ENCODE data around the gene WDR12. TPM values are rescaled to one million over a fixed set of nuclear protein-coding genes. Genes with fewer than 3 reads are reported as not detected.

The WDR12 gene
- total and polyA plus RNA-seq, 2 of the 4 experiments (the other 2 are of a cell fraction) = 8.6 to 17.0 TPM

DNA sequence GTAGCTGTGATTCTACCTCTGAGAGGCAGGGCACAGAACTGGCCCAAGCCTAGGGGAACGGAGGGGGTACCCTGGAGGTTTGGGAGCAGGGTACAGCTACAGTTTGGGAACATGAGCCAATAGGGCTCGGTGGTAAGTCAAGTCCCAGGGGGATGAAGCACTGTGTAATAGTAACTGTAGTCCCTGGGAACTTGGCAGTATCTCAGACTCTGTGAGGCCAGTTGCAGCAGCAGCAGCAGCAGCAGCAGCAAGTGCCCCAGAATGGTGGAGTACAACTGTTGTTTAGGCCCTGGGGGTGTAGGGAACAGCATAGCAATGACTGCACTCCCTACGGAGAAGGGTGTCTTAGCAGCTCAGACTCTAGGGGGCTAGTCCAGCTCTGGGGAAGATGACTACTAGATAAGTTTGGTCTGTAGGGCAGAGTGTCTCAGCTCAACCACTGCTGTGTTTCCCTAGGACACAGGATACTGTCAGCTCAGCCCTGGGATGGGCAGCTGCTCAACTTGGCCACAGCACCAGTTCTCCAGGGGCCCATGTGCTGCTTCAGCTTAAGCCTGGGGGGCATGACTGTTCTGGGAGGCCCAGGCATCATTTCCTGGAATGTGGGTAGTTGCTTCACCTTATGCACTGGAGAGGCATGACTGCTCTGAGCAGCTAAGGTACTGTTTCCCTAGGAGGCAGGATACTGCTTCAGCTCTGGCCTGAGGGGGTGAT is 21.1 kb upstream of the WDR12 start:
- Histone ChIP-seq H2BK15ac (ENCODE audit: low read depth, low read length) (0 out of 3 replicates have a peak overlapping the region, but pooled peaks have one; percentile 23), H3K23ac (ENCODE audit: low read depth, low read length) (no peak overlapping the region), H3K27ac (ENCODE audit: insufficient read depth, low read length) (no peak overlapping the region), H2BK5ac (ENCODE audit: low read depth, low read length, poor library complexity, severe bottlenecking) (no peak overlapping the region), H2AFZ (replicated peaks; ENCODE audit: low read length, poor library complexity) (peak overlapping the region; percentile 78), H4K5ac (ENCODE audit: low read depth, low read length) (no peak overlapping the region), H4K91ac (ENCODE audit: insufficient read depth, low read depth, low read length) (no peak overlapping the region), H3K27me3 (ENCODE audit: control insufficient read depth, insufficient read depth, low read length) (no peaks in the 10 kb centered on the region), H3K4me1 (ENCODE audit: control insufficient read depth, insufficient read depth, low read length) (0 out of 2 replicates have a peak, but pooled peaks cover 1% of the 10 kb centered on the region), H3K9me1 (ENCODE audit: insufficient read depth, low read length) (peaks cover 15% of the 10 kb centered on the region; the same call in 1 of the 2 replicates), H3K4me3 (ENCODE audit: insufficient read depth, low read depth, low read length) (no peak overlapping the region), H3K4ac (ENCODE audit: low read depth, low read length) (peak overlapping the region; percentile 29; the same call in 1 of the 2 replicates), H3K9ac (ENCODE audit: low read depth, low read length) (no peak overlapping the region), H3K18ac (ENCODE audit: low read depth, low read length) (no peak overlapping the region), H4K20me1 (ENCODE audit: insufficient read depth, low read length) (no peaks in the 10 kb centered on the region), H3K14ac (replicated peaks; ENCODE audit: low read depth, low read length) (no peak overlapping the region; the same call in 1 of the 2 replicates), H2AK9ac (replicated peaks; ENCODE audit: low read depth, low read length, poor library complexity) (peak overlapping the region; percentile 61), H3K36me3 (ENCODE audit: control insufficient read depth, insufficient read depth, low read length) (peaks cover 7% of the 10 kb centered on the region; the same call in 1 of the 2 replicates), H2AK5ac (ENCODE audit: low read depth, low read length) (peak overlapping the region; percentile 8; the same call in 1 of the 2 replicates), H4K8ac (ENCODE audit: low read depth in 2 of 2, low read length in 2 of 2) (peak overlapping the region in 1 of 2 experiments; percentile 48; a peak in 1 of 4 replicates), H3K56ac (ENCODE audit: extremely low read depth, insufficient read depth, low read length) (no peak overlapping the region), H3K79me1 (ENCODE audit: low read depth in 1 of 2, low read length in 2 of 2) (peaks cover 0 to 5% of the 10 kb centered on the region in 2 experiments; a peak in 1 of 4 replicates), H3K9me3 (ENCODE audit: control insufficient read depth, insufficient read depth, low read length) (no peaks in the 10 kb centered on the region), H3K4me2 (ENCODE audit: low read depth, low read length) (no peak overlapping the region), H2BK120ac (ENCODE audit: low read depth, low read length) (no peak overlapping the region), H2BK20ac (ENCODE audit: low read depth, low read length) (no peak overlapping the region)
- intact Hi-C loops (cut with micrococcal nuclease) = no loop called here
- TF ChIP-seq MXI1 (IDR thresholded peaks at IDR 0.05; ENCODE audit: borderline replicate concordance, low read depth, low read length) (peak; percentile 59; the same call in 1 of the 2 replicates), CEBPB (IDR thresholded peaks at IDR 0.05; ENCODE audit: low read depth, low read length) (peak; percentile 72), SMC3 (IDR thresholded peaks at IDR 0.05; ENCODE audit: low read depth, low read length) (no peak), RCOR1 (IDR thresholded peaks at IDR 0.05; ENCODE audit: insufficient replicate concordance, low read length) (no peak)
- TF ChIP-seq, protein P1, sequence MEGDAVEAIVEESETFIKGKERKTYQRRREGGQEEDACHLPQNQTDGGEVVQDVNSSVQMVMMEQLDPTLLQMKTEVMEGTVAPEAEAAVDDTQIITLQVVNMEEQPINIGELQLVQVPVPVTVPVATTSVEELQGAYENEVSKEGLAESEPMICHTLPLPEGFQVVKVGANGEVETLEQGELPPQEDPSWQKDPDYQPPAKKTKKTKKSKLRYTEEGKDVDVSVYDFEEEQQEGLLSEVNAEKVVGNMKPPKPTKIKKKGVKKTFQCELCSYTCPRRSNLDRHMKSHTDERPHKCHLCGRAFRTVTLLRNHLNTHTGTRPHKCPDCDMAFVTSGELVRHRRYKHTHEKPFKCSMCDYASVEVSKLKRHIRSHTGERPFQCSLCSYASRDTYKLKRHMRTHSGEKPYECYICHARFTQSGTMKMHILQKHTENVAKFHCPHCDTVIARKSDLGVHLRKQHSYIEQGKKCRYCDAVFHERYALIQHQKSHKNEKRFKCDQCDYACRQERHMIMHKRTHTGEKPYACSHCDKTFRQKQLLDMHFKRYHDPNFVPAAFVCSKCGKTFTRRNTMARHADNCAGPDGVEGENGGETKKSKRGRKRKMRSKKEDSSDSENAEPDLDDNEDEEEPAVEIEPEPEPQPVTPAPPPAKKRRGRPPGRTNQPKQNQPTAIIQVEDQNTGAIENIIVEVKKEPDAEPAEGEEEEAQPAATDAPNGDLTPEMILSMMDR (conservative IDR thresholded peaks at IDR 0.05; ENCODE audit: low read depth, low read length) = no peak
- no TSS peak for BruUV-seq (replicated peaks)
- ChIA-PET POLR2A (ENCODE audit: unreplicated experiment) (no interaction called here), CTCF (no interaction called here)
- peak; percentile 75 for DNase-seq
- in situ Hi-C loops (cut with MboI; ENCODE audit: low sequenced_read_pairs) = no loop called here
- dilution Hi-C loops (cut with HindIII; ENCODE audit: low sequenced_read_pairs, unreplicated experiment) = no loop called here
- ATAC-seq (ENCODE audit: low read depth) = peak; percentile 80
- 100% methylated on average over 1 of the region's 3 CpGs; no CpG with 5 or more reads in 1 of the 2 experiments for WGBS, 2 experiments (ENCODE audit: extremely low coverage in 2 of 2, insufficient read length in 1 of 2)
